ENCODE results near the gene RXFP1. TPM values are rescaled to one million over a fixed set of nuclear protein-coding genes. Genes with fewer than 3 reads are reported as not detected.

RXFP1 gene
- polyA plus RNA-seq, 4 donors = 0.32 to 0.50 (median 0.35) TPM

- DNase-seq (ENCODE audit: low read depth in 4 of 4, low spot score in 3 of 4) = no peak
Observed at GRCh38 chr4:158540125-158540907, 18.6 kb downstream of the RXFP1 start.

GRCh38 chr4:158541506-158541905 lies 19.8 kb downstream of the RXFP1 start:
- no peak for DNase-seq (ENCODE audit: low read depth in 4 of 4, low spot score in 3 of 4)

GRCh38 chr4:158543191-158543590 lies 21.5 kb downstream of the RXFP1 start:
- DNase-seq (ENCODE audit: low read depth in 4 of 4, low spot score in 3 of 4) = no peak

GRCh38 chr4:158544141-158544540 lies 22.5 kb downstream of the RXFP1 start:
- DNase-seq (ENCODE audit: low read depth in 4 of 4, low spot score in 3 of 4) = no peak

GRCh38 chr4:158553364-158553763 lies 31.7 kb downstream of the RXFP1 start:
- no peak for DNase-seq (ENCODE audit: low read depth in 4 of 4, low spot score in 3 of 4)

- DNase-seq (ENCODE audit: low read depth in 4 of 4, low spot score in 3 of 4) = no peak
Observed at GRCh38 chr4:158560284-158560683, 38.6 kb downstream of the RXFP1 start.

GRCh38 chr4:158566860-158567259 lies 45.2 kb downstream of the RXFP1 start:
- DNase-seq (ENCODE audit: low read depth in 4 of 4, low spot score in 3 of 4) = no peak

- DNase-seq (ENCODE audit: low read depth in 4 of 4, low spot score in 3 of 4) = no peak
Observed at GRCh38 chr4:158571736-158572135, 50.1 kb downstream of the RXFP1 start.

- no peak for DNase-seq (ENCODE audit: low read depth in 4 of 4, low spot score in 3 of 4)
Observed at GRCh38 chr4:158572608-158573007, 50.9 kb downstream of the RXFP1 start.

- no peak for DNase-seq (ENCODE audit: low read depth in 4 of 4, low spot score in 3 of 4)
Observed at GRCh38 chr4:158578476-158578875, 56.8 kb downstream of the RXFP1 start.

GRCh38 chr4:158580064-158580463 lies 58.4 kb downstream of the RXFP1 start:
- no peak for DNase-seq (ENCODE audit: low read depth in 4 of 4, low spot score in 3 of 4)

- no peak for DNase-seq (ENCODE audit: low read depth in 4 of 4, low spot score in 3 of 4)
Observed at GRCh38 chr4:158581161-158581560, 59.5 kb downstream of the RXFP1 start.

- no peak for DNase-seq (ENCODE audit: low read depth in 4 of 4, low spot score in 3 of 4)
Observed at GRCh38 chr4:158586881-158587280, 65.2 kb downstream of the RXFP1 start.

- DNase-seq (ENCODE audit: low read depth in 4 of 4, low spot score in 3 of 4) = no peak
Observed at GRCh38 chr4:158588285-158588684, 66.6 kb downstream of the RXFP1 start.

- DNase-seq (ENCODE audit: low read depth in 4 of 4, low spot score in 3 of 4) = no peak
Observed at GRCh38 chr4:158588777-158589176, 67.1 kb downstream of the RXFP1 start.

- DNase-seq (ENCODE audit: low read depth in 4 of 4, low spot score in 3 of 4) = peak in 1 of 4 donors; percentile 12
Observed at GRCh38 chr4:158590306-158590705, 68.6 kb downstream of the RXFP1 start.

GRCh38 chr4:158590824-158591223 lies 69.1 kb downstream of the RXFP1 start:
- no peak for DNase-seq (ENCODE audit: low read depth in 4 of 4, low spot score in 3 of 4)

GRCh38 chr4:158597879-158598596 lies 76.4 kb downstream of the RXFP1 start:
- DNase-seq (ENCODE audit: low read depth in 4 of 4, low spot score in 3 of 4) = peak in 1 of 4 donors; percentile 10

- no peak for DNase-seq (ENCODE audit: low read depth in 4 of 4, low spot score in 3 of 4)
Observed at GRCh38 chr4:158599150-158599549, 77.5 kb downstream of the RXFP1 start.

GRCh38 chr4:158599765-158600498 lies 78.2 kb downstream of the RXFP1 start:
- no peak for DNase-seq (ENCODE audit: low read depth in 4 of 4, low spot score in 3 of 4)

- DNase-seq (ENCODE audit: low read depth in 4 of 4, low spot score in 3 of 4) = no peak
Observed at GRCh38 chr4:158604369-158604768, 82.7 kb downstream of the RXFP1 start.

Measured in right renal pelvis (tissue), 4 donors.